Caki2 (cell line): ENCODE measurements around the gene SELENBP1. TPM values are rescaled to one million over a fixed set of nuclear protein-coding genes. Genes with fewer than 3 reads are reported as not detected.
A peak's percentile ranks its signal among the peaks of the same experiment; 100 is the strongest.
"Not testable (repeated sequence)": the region's sequence is repeated elsewhere in the genome, so short reads cannot be mapped to it uniquely, and the experiment has no call there.

Source experiments
- DNase-seq: peaks from one replicate; pipeline ENCODE4 v3.0.0-alpha.2; 2015; ENCODE audit warnings: low read depth
- in situ Hi-C: cut with HindIII; loops from 2 replicates; pipeline ENCODE4 v1.10.0; 2016; ENCODE audit warnings: low sequenced_read_pairs, low pct_unique_long_range_greater_than_20kb, mixed read lengths
- total RNA-seq: library from RNA; depleted of rRNA; stranded (reverse); fragments of >200 nt; shearing (Covaris generic); gene quantifications from 2 replicates; pipeline ENCODE4 v1.2.3, GENCODE V29; 2014; ENCODE audit warnings: low replicate concordance; rRNA removed

SELENBP1 gene
- not detected in 2 replicates for total RNA-seq

GRCh38 chr1:151372058-151372934 lies at the start of gene SELENBP1:
SELENBP1 (minus strand) TSS chr1:151372705; CDS start chr1:151372641, 64 bp downstream.
- no peak for DNase-seq
- in situ Hi-C loops, result no loop called here

- in situ Hi-C loops, result no loop called here
Observed at GRCh38 chr1:151419819-151420218, 47.3 kb upstream of the SELENBP1 start.

DNA sequence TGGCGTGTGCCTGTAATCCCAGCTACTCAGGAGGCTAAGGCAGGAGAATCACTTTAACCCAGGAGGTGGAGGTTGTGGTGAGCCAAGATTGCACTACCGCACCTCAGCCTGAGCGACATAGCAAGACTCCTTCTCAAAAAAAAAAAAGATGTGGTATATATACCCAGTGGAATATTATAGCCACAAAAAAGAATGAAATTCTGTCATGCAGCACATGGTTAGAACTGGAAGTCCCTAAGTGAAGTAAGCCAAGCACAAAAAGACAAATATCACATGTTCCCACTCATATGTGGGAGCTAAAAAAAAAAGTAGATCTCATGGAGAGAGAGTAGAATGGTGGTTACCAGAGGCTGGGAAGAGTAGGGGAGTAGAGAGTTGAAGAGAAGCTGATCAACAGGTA lies 45.6 kb upstream of the SELENBP1 start:
- no peak for DNase-seq
- in situ Hi-C loops, result no loop called here

More at GRCh38 chr1:151419819-151420218, 47.3 kb upstream of the SELENBP1 start:
- no peak for DNase-seq

DNA sequence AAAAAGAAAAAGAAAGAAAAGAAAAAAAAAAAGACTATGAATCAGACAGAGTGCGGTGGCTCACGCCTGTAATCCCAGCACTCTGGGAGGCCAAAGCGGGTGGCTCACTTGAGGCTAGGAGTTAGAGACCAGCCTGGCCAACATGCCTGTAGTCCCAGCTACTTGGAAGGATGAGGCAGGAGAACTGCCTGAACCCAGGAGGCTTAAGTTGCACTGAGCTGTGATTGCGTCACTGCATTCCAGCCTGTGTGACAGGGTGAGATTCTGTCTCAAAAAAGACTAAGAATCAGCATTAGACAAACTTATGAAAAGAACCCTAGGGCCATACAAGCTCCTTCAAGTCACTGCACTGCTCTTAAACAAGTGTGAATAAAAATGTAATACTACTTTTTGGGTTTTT lies 43.7 kb upstream of the SELENBP1 start:
- no peak for DNase-seq
- in situ Hi-C loops, result no loop called here

DNA sequence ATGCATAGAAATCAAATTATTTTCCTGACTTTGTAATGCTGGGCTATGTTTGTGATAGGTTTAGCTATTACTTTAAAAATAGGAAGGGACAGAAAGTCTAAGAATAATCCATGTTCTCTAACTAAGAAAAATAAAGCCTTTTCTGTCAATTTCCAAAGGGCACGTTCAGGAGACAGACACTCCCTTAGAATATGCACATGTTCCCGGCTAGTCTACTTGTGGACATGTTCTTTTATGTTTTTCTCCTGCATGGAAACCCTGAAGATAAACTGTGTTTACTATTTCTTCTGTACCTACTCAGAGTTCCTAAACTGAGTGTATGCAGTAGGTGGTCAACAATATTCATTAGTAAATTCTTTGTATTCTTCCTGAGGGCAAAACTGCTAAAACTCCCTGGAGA lies 39.4 kb upstream of the SELENBP1 start:
- no peak for DNase-seq
- in situ Hi-C loops, result no loop called here

- in situ Hi-C loops, result no loop called here
- no peak for DNase-seq
Observed at GRCh38 chr1:151408891-151409290, 36.4 kb upstream of the SELENBP1 start.

- in situ Hi-C loops, result no loop called here
Observed at GRCh38 chr1:151407304-151407703, 34.8 kb upstream of the SELENBP1 start.

DNA sequence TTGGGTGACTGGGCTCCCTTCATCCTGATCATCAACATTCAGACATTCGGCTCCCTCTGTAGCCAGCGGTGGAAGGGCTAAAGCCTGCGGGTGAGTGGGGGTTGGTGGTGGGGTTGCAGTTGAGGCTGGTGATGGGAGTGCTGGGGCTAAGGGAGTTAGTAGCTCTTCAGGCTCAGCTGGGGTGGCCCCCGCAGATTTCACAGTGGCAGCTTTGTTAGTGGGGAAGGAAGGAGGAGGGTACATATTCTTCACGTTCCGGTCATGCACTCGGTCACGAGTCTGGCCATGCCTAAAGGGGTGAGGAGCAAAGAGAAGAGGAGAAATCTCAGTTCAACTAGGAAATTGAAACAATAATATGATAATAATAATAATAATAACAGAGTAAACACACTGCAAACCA lies 33.7 kb upstream of the SELENBP1 start:
- in situ Hi-C loops, result no loop called here
- no peak for DNase-seq

More at GRCh38 chr1:151407304-151407703, 34.8 kb upstream of the SELENBP1 start:
- no peak for DNase-seq

- DNase-seq, result no peak
Observed at GRCh38 chr1:151405187-151405951, 32.9 kb upstream of the SELENBP1 start.

DNA sequence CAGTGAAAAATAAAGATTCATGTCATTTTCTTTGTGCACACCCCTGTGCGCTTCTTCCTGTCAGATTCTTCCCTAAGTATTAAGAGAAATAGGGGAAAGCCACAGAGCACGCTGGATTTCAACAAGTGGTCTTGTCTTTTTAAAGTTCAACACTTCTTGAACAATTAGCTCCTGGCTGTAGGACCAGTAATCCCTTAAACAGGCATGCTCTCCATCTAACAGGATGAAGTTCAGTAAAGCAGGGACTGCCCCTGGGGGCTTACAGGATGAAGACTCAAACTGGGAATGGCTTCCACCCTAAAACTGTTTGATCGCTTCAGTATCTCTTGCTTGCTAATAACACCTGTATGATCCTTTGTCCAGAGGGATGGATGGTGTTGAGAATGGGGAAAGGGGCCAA lies 31.1 kb upstream of the SELENBP1 start:
- in situ Hi-C loops, result no loop called here
- DNase-seq, result no peak

More at GRCh38 chr1:151405187-151405951, 32.9 kb upstream of the SELENBP1 start:
- in situ Hi-C loops, result no loop called here

DNA sequence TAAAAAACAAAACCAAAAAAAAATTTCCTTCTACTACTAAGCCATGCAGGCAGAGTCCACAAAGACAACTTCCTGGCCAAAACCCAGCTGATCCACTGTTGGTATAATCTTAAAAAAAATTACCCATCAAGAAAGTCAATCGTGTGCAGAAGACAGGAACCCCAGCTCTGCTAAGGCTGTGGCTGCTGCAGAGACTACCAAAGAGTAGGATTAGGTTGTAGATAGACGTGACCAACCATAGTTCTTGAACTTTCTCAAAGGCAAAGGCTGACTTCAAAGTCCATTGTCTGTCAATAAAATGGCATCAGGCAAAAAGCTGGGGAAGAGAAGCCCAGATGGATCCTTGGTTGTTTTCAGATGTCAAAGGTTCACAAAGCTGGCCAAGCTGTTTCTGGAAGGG lies 30.3 kb upstream of the SELENBP1 start:
- in situ Hi-C loops, result no loop called here
- DNase-seq, result no peak

- in situ Hi-C loops, result no loop called here
- DNase-seq, result no peak
Observed at GRCh38 chr1:151401860-151402259, 29.4 kb upstream of the SELENBP1 start.

- in situ Hi-C loops, result no loop called here
- no peak for DNase-seq
Observed at GRCh38 chr1:151401125-151401788, 28.8 kb upstream of the SELENBP1 start.

GRCh38 chr1:151399324-151400171 lies 27.0 kb upstream of the SELENBP1 start, which contains the start of gene PSMB4:
PSMB4 (plus strand) TSS chr1:151399573; CDS start chr1:151399588, 15 bp downstream.
- DNase-seq, result peak; percentile 86
- in situ Hi-C loops, result no loop called here

GRCh38 chr1:151396265-151396664 lies 23.8 kb upstream of the SELENBP1 start:
- in situ Hi-C loops, DNase-seq: not testable (repeated sequence)

- in situ Hi-C loops, result no loop called here
- DNase-seq, result no peak
Observed at GRCh38 chr1:151393583-151393982, 21.1 kb upstream of the SELENBP1 start.

DNA sequence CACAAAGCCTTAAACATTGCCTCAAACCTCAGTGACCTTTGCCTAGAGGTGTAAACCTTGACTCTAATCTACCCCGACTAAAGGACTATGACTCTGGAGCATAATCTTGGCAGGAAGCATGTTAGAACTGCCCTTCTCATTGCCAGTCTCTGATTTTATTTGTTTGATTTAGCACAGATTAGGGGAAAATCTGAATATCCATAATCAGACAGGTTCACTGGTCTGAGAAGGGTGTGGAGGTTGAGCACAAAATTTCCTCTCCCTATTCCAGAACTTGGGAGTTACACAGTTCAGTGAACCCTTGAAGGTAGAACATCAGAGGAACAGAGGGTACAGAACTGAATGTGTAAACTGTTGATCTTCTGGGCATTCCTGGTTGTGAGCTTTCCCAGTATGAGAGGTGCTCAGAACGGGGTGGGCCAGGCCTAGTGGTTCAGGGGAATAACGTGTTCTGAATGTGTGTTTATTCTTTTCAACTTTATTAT lies 18.6 kb upstream of the SELENBP1 start:
- no peak for DNase-seq
- in situ Hi-C loops, result no loop called here
